GM10847 (cell line): ENCODE data around the gene SUPT6H.

Experiments
- POLR2A ChIP-seq: IDR thresholded peaks from 2 replicates; pipeline ENCODE4 v1.6.1; 2011; ENCODE audit not compliant: insufficient read length; ENCODE audit errors: extremely low read depth

SUPT6H gene

GRCh38 chr17:28737770-28738679, 76.0 kb downstream of the SUPT6H start:
- peak; percentile 66 for TF ChIP-seq POLR2A

- peak; percentile 11 for TF ChIP-seq POLR2A
Measured at GRCh38 chr17:28738680-28739384, 76.8 kb downstream of the SUPT6H start.

- no peak for TF ChIP-seq POLR2A
Measured at GRCh38 chr17:28740406-28741357, 78.7 kb downstream of the SUPT6H start.

- TF ChIP-seq POLR2A: no peak
Measured at GRCh38 chr17:28741358-28742349, 79.6 kb downstream of the SUPT6H start.

- TF ChIP-seq POLR2A: peak; percentile 98
Measured at GRCh38 chr17:28743243-28744103, 81.5 kb downstream of the SUPT6H start, which contains the start of gene TRAF4. TSS of gene TRAF4 (plus strand) at chr17:28744011. CDS start at chr17:28744113, 102 bp downstream.

GRCh38 chr17:28744104-28744971, 82.3 kb downstream of the SUPT6H start:
- TF ChIP-seq POLR2A: no peak

GRCh38 chr17:28744972-28745785, 83.2 kb downstream of the SUPT6H start:
- peak; percentile 6 for TF ChIP-seq POLR2A

- TF ChIP-seq POLR2A: peak; percentile 4
Measured at GRCh38 chr17:28745786-28746411, 83.9 kb downstream of the SUPT6H start.

- TF ChIP-seq POLR2A: no peak
Measured at GRCh38 chr17:28746611-28747050, 84.6 kb downstream of the SUPT6H start.

- no peak for TF ChIP-seq POLR2A
Measured at GRCh38 chr17:28747051-28747691, 85.2 kb downstream of the SUPT6H start.
